GM18951 (cell line): ENCODE data around the gene ITSN1.
"Not testable (repeated sequence)": the region's sequence is repeated elsewhere in the genome, so short reads cannot be mapped to it uniquely, and the experiment has no call there.

Source experiments
- POLR2A ChIP-seq: IDR thresholded peaks from 4 replicates; pipeline ENCODE4 v1.6.1; 2011; ENCODE audit warnings: mild to moderate bottlenecking; ENCODE audit not compliant: insufficient read length, insufficient read depth; ENCODE audit errors: extremely low read depth
- in situ Hi-C: fragments of 300-500 bp; cut with MboI; formaldehyde crosslinking; loops from one replicate; pipeline ENCODE4 v1.12.0; 2022; ENCODE audit warnings: low sequenced_read_pairs, mixed read lengths, inconsistent platforms; ENCODE audit not compliant: unreplicated experiment

Gene ITSN1

GRCh38 chr21:33859373-33860102 is 217.2 kb downstream of the ITSN1 start:
- no peak for TF ChIP-seq POLR2A
- in situ Hi-C loops = no loop called here

GRCh38 chr21:33860332-33860879 is 218.1 kb downstream of the ITSN1 start:
- in situ Hi-C loops = no loop called here
- no peak for TF ChIP-seq POLR2A

GRCh38 chr21:33861125-33861524 is 218.8 kb downstream of the ITSN1 start:
- TF ChIP-seq POLR2A = no peak

GRCh38 chr21:33863191-33863590 is 220.9 kb downstream of the ITSN1 start:
- in situ Hi-C loops = not testable (repeated sequence)

More at GRCh38 chr21:33861125-33861524, 218.8 kb downstream of the ITSN1 start:
- in situ Hi-C loops = no loop called here

- TF ChIP-seq POLR2A = no peak
- in situ Hi-C loops = no loop called here
Observed at GRCh38 chr21:33864150-33864549, 221.8 kb downstream of the ITSN1 start.

GRCh38 chr21:33865176-33865575 is 222.9 kb downstream of the ITSN1 start:
- TF ChIP-seq POLR2A = no peak
- in situ Hi-C loops = no loop called here

GRCh38 chr21:33865996-33866575 is 223.8 kb downstream of the ITSN1 start:
- no peak for TF ChIP-seq POLR2A
- in situ Hi-C loops = no loop called here

GRCh38 chr21:33866826-33867225 is 224.5 kb downstream of the ITSN1 start:
- TF ChIP-seq POLR2A = no peak

GRCh38 chr21:33867868-33868267 is 225.6 kb downstream of the ITSN1 start:
- in situ Hi-C loops = not testable (repeated sequence)

More at GRCh38 chr21:33866826-33867225, 224.5 kb downstream of the ITSN1 start:
- in situ Hi-C loops = no loop called here

GRCh38 chr21:33869873-33870272 is 227.6 kb downstream of the ITSN1 start:
- in situ Hi-C loops = no loop called here

GRCh38 chr21:33870768-33871167 is 228.5 kb downstream of the ITSN1 start:
- in situ Hi-C loops = no loop called here
- no peak for TF ChIP-seq POLR2A

More at GRCh38 chr21:33869873-33870272, 227.6 kb downstream of the ITSN1 start:
- no peak for TF ChIP-seq POLR2A

GRCh38 chr21:33871171-33871570 is 228.9 kb downstream of the ITSN1 start:
- in situ Hi-C loops = no loop called here
- TF ChIP-seq POLR2A = no peak

GRCh38 chr21:33872881-33873515 is 230.7 kb downstream of the ITSN1 start:
- in situ Hi-C loops = no loop called here
- no peak for TF ChIP-seq POLR2A

GRCh38 chr21:33874161-33874560 is 231.9 kb downstream of the ITSN1 start:
- no peak for TF ChIP-seq POLR2A
- in situ Hi-C loops = no loop called here
